IMR-90 (cell line): ENCODE data around the gene LSM2. TPM values are rescaled to one million over a fixed set of nuclear protein-coding genes. Genes with fewer than 3 reads are reported as not detected.
"Not testable (repeated sequence)": the region's sequence is repeated elsewhere in the genome, so short reads cannot be mapped to it uniquely, and the experiment has no call there.

Source experiments
- ATAC-seq: fragments of 200-7000 bp; cut with Tn5 transposase; 2 replicates; pipeline ENCODE4 v1.9.1; 2020; ENCODE audit warnings: low read depth, mild to moderate bottlenecking, moderate library complexity
- BruUV-seq: library from RNA; stranded (reverse); fragments of 400-500 nt; replicated peaks from 2 replicates; lab custom pipeline; 2021; lab: Mats Ljungman, UMichigan
- CTCF ChIA-PET: fragments of 300-600 bp; formaldehyde crosslinking; extraction: SDS; loops from one replicate; lab custom pipeline; 2021; ENCODE audit warnings: antibody characterized with exemption; lab: Yijun Ruan, JAX
- POLR2A ChIA-PET: fragments of 300-600 bp; sonication (Branson Sonifier 250); formaldehyde crosslinking; loops from one replicate; lab custom pipeline; 2022; ENCODE audit warnings: antibody characterized with exemption; ENCODE audit not compliant: unreplicated experiment; lab: Charles Lee
- DNase-seq: peaks from one replicate; pipeline ENCODE4 v3.0.0; 2013
- H2AFZ ChIP-seq: replicated peaks from 2 replicates; pipeline ENCODE3; 2013; ENCODE audit warnings: low read length, mild to moderate bottlenecking; ENCODE audit not compliant: poor library complexity
- H2AK5ac ChIP-seq: 2 replicates; pipeline ENCODE4 v1.6.1; 2013; ENCODE audit warnings: low read depth, low read length, inconsistent platforms
- H2AK9ac ChIP-seq: replicated peaks from 2 replicates; pipeline ENCODE3; 2013; ENCODE audit warnings: mild to moderate bottlenecking, low read depth, low read length, moderate library complexity; ENCODE audit not compliant: poor library complexity
- H2BK120ac ChIP-seq: 2 replicates; pipeline ENCODE4 v1.6.1; 2013; ENCODE audit warnings: low read depth, low read length, inconsistent platforms
- H2BK15ac ChIP-seq: 3 replicates; pipeline ENCODE4 v1.6.1; 2013; ENCODE audit warnings: low read depth, low read length, inconsistent platforms
- H2BK20ac ChIP-seq: 2 replicates; pipeline ENCODE4 v1.6.1; 2013; ENCODE audit warnings: low read depth, mild to moderate bottlenecking, inconsistent platforms, low read length, moderate library complexity
- H2BK5ac ChIP-seq: 2 replicates; pipeline ENCODE4 v1.6.1; 2013; ENCODE audit warnings: mild to moderate bottlenecking, low read depth, low read length, inconsistent platforms; ENCODE audit not compliant: poor library complexity, severe bottlenecking
- H3K14ac ChIP-seq: replicated peaks from 2 replicates; pipeline ENCODE4 v1.6.1; 2013; ENCODE audit warnings: low read depth, low read length, inconsistent platforms
- H3K18ac ChIP-seq: 2 replicates; pipeline ENCODE4 v1.6.1; 2013; ENCODE audit warnings: low read depth, low read length, control low read depth
- H3K23ac ChIP-seq: 2 replicates; pipeline ENCODE4 v1.6.1; 2013; ENCODE audit warnings: low read depth, low read length, inconsistent platforms
- H3K27ac ChIP-seq: 2 replicates; pipeline ENCODE4 v1.5.1; 2013; ENCODE audit warnings: mild to moderate bottlenecking, control low read depth, low read length; ENCODE audit not compliant: insufficient read depth
- H3K27me3 ChIP-seq: 2 replicates; pipeline ENCODE4 v1.6.1; 2013; ENCODE audit warnings: low read length; ENCODE audit not compliant: control insufficient read depth, insufficient read depth
- H3K36me3 ChIP-seq: 2 replicates; pipeline ENCODE4 v1.6.1; 2013; ENCODE audit warnings: low read length, mixed read lengths; ENCODE audit not compliant: control insufficient read depth, insufficient read depth
- H3K4ac ChIP-seq: 2 replicates; pipeline ENCODE4 v1.6.1; 2013; ENCODE audit warnings: low read depth, low read length, inconsistent platforms
- H3K4me1 ChIP-seq: 2 replicates; pipeline ENCODE4 v1.6.1; 2013; ENCODE audit warnings: low read length, mixed read lengths; ENCODE audit not compliant: control insufficient read depth, insufficient read depth
- H3K4me2 ChIP-seq: 2 replicates; pipeline ENCODE4 v1.6.1; 2013; ENCODE audit warnings: low read depth, mild to moderate bottlenecking, control low read depth, low read length, moderate library complexity
- H3K4me3 ChIP-seq: 2 replicates; pipeline ENCODE4 v1.5.1; 2013; ENCODE audit warnings: low read depth, mild to moderate bottlenecking, control low read depth, low read length, moderate library complexity; ENCODE audit not compliant: insufficient read depth
- H3K56ac ChIP-seq: 2 replicates; pipeline ENCODE4 v1.6.1; 2013; ENCODE audit warnings: low read length, inconsistent platforms; ENCODE audit not compliant: insufficient read depth; ENCODE audit errors: extremely low read depth
- H3K79me1 ChIP-seq, 2 experiments: 2 replicates each; pipeline ENCODE4 v1.6.1; 2013; ENCODE audit warnings: low read length in 2 of 2, inconsistent platforms in 1 of 2, low read depth in 1 of 2
- H3K9ac ChIP-seq: 2 replicates; pipeline ENCODE4 v1.6.1; 2013; ENCODE audit warnings: low read depth, low read length, control low read depth
- H3K9me1 ChIP-seq: 2 replicates; pipeline ENCODE4 v1.6.1; 2013; ENCODE audit warnings: low read length, inconsistent platforms; ENCODE audit not compliant: insufficient read depth
- H3K9me3 ChIP-seq: 2 replicates; pipeline ENCODE4 v1.6.1; 2013; ENCODE audit warnings: low read length; ENCODE audit not compliant: control insufficient read depth, insufficient read depth
- H4K20me1 ChIP-seq: 2 replicates; pipeline ENCODE4 v1.6.1; 2013; ENCODE audit warnings: low read length, inconsistent platforms; ENCODE audit not compliant: insufficient read depth
- H4K5ac ChIP-seq: 2 replicates; pipeline ENCODE4 v1.6.1; 2013; ENCODE audit warnings: mild to moderate bottlenecking, low read depth, low read length, control low read depth
- H4K8ac ChIP-seq, 2 experiments: 2 replicates each; pipeline ENCODE4 v1.6.1; 2013; ENCODE audit warnings: low read depth in 2 of 2, low read length in 2 of 2, control low read depth in 1 of 2, inconsistent platforms in 1 of 2
- H4K91ac ChIP-seq: 2 replicates; pipeline ENCODE4 v1.6.1; 2013; ENCODE audit warnings: low read depth, low read length, inconsistent platforms; ENCODE audit not compliant: insufficient read depth
- BHLHE40 ChIP-seq: fragments of 150-350 bp; IDR thresholded peaks from 2 replicates; pipeline ENCODE4 v1.6.1; 2016; ENCODE audit warnings: mild to moderate bottlenecking, low read depth, low read length
- CEBPB ChIP-seq: IDR thresholded peaks from 2 replicates; pipeline ENCODE4 v1.6.1; 2012; ENCODE audit warnings: low read depth, low read length, improper control_type of control experiment
- FOS ChIP-seq: fragments of 150-350 bp; IDR thresholded peaks from 2 replicates; pipeline ENCODE4 v1.6.1; 2016; ENCODE audit warnings: low read depth, low read length
- MAFK ChIP-seq: IDR thresholded peaks from 2 replicates; pipeline ENCODE4 v1.6.1; 2012; ENCODE audit warnings: low read depth, low read length, improper control_type of control experiment
- MAZ ChIP-seq: IDR thresholded peaks from 2 replicates; pipeline ENCODE4 v1.6.1; 2012; ENCODE audit warnings: low read depth, mild to moderate bottlenecking, low read length, improper control_type of control experiment, moderate library complexity, borderline replicate concordance
- POLR2A ChIP-seq: IDR thresholded peaks from 2 replicates; pipeline ENCODE4 v1.6.1; 2012; ENCODE audit warnings: mild to moderate bottlenecking, low read depth, low read length
- RAD21 ChIP-seq: IDR thresholded peaks from 2 replicates; pipeline ENCODE4 v1.6.1; 2012; ENCODE audit warnings: low read length, improper control_type of control experiment
- WGBS, 2 experiments: methylation state at CpG; one replicate each; pipeline versions ENCODE4 v1.1.5 to v1.1.7; 2013; ENCODE audit warnings: missing lambda C conversion rate in 2 of 2; ENCODE audit not compliant: insufficient read length in 1 of 2; ENCODE audit errors: extremely low coverage in 2 of 2; 5-methylcytosine and 5-hydroxymethylcytosine counted together
- dilution Hi-C: fragments of 300-500 bp; cut with HindIII; formaldehyde crosslinking; loops from one replicate; pipeline ENCODE4 v1.14.3; 2018; ENCODE audit warnings: low sequenced_read_pairs; ENCODE audit not compliant: unreplicated experiment
- in situ Hi-C: fragments of 300-500 bp; cut with MboI; formaldehyde crosslinking; loops from 3 replicates; pipeline ENCODE4 v1.14.3; 2019; ENCODE audit warnings: low sequenced_read_pairs, inconsistent platforms, mixed read lengths
- intact Hi-C: fragments of 100-400 bp; cut with micrococcal nuclease; formaldehyde crosslinking; loops from 2 replicates; pipeline ENCODE4 v1.10.0; 2022
- polyA plus RNA-seq, 3 experiments: library from polyadenylated mRNA; depleted of rRNA; stranded (reverse); fragments of >200 nt; gene quantifications; 2 replicates each; pipeline ENCODE4 v1.2.3, GENCODE V29; 2012; ENCODE audit warnings: low replicate concordance in 1 of 3
- total RNA-seq: library from RNA; depleted of rRNA; stranded (reverse); fragments of >200 nt; gene quantifications from 2 replicates; pipeline ENCODE4 v1.2.3, GENCODE V29; 2012

LSM2 gene
- total and polyA plus RNA-seq, 2 of the 4 experiments (the other 2 are of a cell fraction), result 56.3 to 61.0 TPM

DNA sequence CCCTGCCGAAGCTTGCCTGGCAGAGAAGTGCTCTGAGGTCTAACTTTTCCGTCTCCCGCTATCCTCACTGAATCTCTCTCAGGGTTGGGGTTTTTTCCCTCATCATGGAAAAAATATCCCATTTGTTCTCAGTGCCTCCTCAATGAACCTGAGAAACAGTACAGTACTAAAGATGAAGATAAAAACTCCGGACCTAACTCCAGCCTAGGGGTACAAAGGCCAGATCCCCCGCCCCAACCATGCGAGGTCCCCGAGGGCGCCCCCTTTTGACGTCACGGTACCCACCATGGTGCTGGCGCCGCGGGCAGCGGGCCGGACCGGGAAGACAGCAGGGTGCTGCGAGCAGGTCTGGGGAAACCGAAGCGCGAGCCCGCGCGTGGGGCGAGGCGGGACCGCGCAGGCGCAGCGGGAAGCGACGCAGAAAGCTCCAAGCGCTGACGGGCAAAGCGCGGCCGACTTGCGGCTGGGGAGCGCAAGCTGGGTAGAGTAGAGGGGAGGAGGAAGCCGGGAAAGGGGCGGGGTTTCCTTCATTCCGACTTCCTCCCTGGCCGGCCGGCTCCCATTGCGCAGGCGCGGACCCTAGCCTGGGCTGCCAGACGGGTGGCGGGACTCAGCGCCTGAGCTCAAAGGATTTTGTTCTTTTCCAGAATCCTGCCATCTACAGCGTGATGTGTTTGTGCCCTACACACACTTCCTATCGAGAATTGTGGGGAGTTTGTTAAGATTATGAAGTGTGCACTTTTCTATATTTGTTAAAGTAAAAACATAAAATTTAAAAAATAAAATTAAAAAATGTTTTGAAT lies at the start of gene LSM2 (continued):
- TF ChIP-seq MAZ (peak; percentile 72; the same call in 1 of the 2 replicates), RAD21 (0 out of 2 replicates have a peak, but pooled peaks have one; percentile 0), MAFK (no peak), BHLHE40 (no peak), FOS (no peak), POLR2A (peak; percentile 51; the same call in 1 of the 2 replicates), CEBPB (no peak)

GRCh38 chr6:31851980-31852718 lies 45.4 kb upstream of the LSM2 start:
- H4K20me1 ChIP-seq, DNase-seq, H4K91ac ChIP-seq, H3K4me1 ChIP-seq, BruUV-seq, H2AK5ac ChIP-seq, H2AFZ ChIP-seq, H2BK120ac ChIP-seq, H3K79me1 ChIP-seq, H3K4me3 ChIP-seq, H3K27ac ChIP-seq, H3K36me3 ChIP-seq, ATAC-seq, H3K14ac ChIP-seq, H3K18ac ChIP-seq, POLR2A ChIA-PET, H2AK9ac ChIP-seq, H4K8ac ChIP-seq, H3K56ac ChIP-seq, H2BK5ac ChIP-seq, H3K9me3 ChIP-seq, H3K9ac ChIP-seq, H3K9me1 ChIP-seq, H3K4me2 ChIP-seq, CTCF ChIA-PET, H3K27me3 ChIP-seq, H3K4ac ChIP-seq, intact Hi-C loops, dilution Hi-C loops, H4K5ac ChIP-seq, H2BK15ac ChIP-seq, H2BK20ac ChIP-seq, H3K23ac ChIP-seq, in situ Hi-C loops: not testable (repeated sequence)
- WGBS, 2 experiments, result 86% methylated on average over 12 of the region's 35 CpGs; no CpG with 5 or more reads in 1 of the 2 experiments
